Neural crest cell (in vitro differentiated cells): ENCODE results near the gene PLRG1. TPM values are rescaled to one million over a fixed set of nuclear protein-coding genes. Genes with fewer than 3 reads are reported as not detected.

Source experiments
- DNase-seq: peaks from one replicate; pipeline ENCODE4 v3.0.0; 2021; ENCODE audit warnings: low read depth, mixed read lengths, low spot score
- H3K27ac Mint-ChIP-seq: one replicate; pipeline ENCODE4 v1.8.0; 2021; ENCODE audit warnings: mild to moderate bottlenecking, mixed read lengths; ENCODE audit not compliant: unreplicated experiment
- H3K27me3 Mint-ChIP-seq: 2 replicates; pipeline ENCODE4 v1.8.0; 2021; ENCODE audit warnings: low read depth, mild to moderate bottlenecking, mixed read lengths
- H3K36me3 Mint-ChIP-seq: 2 replicates; pipeline ENCODE4 v1.8.0; 2021; ENCODE audit warnings: low read depth, mild to moderate bottlenecking, mixed read lengths
- H3K4me1 Mint-ChIP-seq: 2 replicates; pipeline ENCODE4 v1.8.0; 2021; ENCODE audit warnings: mixed read lengths
- H3K4me3 Mint-ChIP-seq: one replicate; pipeline ENCODE4 v1.8.0; 2021; ENCODE audit warnings: mild to moderate bottlenecking, mixed read lengths
- H3K9me3 Mint-ChIP-seq: 2 replicates; pipeline ENCODE4 v1.8.0; 2021; ENCODE audit warnings: mixed read lengths
- CTCF ChIP-seq: fragments of 200-600 bp; sonication (generic); conservative IDR thresholded peaks from 2 replicates; pipeline ENCODE4 v1.5.0; 2021; ENCODE audit warnings: antibody characterized with exemption, mild to moderate bottlenecking
- total RNA-seq: library from RNA; stranded (reverse); gene quantifications from 2 replicates; pipeline ENCODE4 v1.2.1, GENCODE V29; 2021

Gene PLRG1
- total RNA-seq, 1 donor from 2014 or later: 93.3 TPM

GRCh38 chr4:154582723-154583122, 32.5 kb upstream of the PLRG1 start:
- H3K36me3 Mint-ChIP-seq: no peaks in the 10 kb centered on the region
- DNase-seq: no peak
- peaks cover 6% of the 10 kb centered on the region for H3K27me3 Mint-ChIP-seq
- H3K4me3 Mint-ChIP-seq: no peak overlapping the region
- H3K4me1 Mint-ChIP-seq: no peaks in the 10 kb centered on the region
- no peaks in the 10 kb centered on the region for H3K9me3 Mint-ChIP-seq
- H3K27ac Mint-ChIP-seq: no peak overlapping the region
- no peak for TF ChIP-seq CTCF

- no peak for DNase-seq
- no peak for TF ChIP-seq CTCF
- Mint-ChIP-seq H3K36me3 (no peaks in the 10 kb centered on the region), H3K27ac (no peak overlapping the region), H3K9me3 (no peaks in the 10 kb centered on the region), H3K4me3 (no peak overlapping the region), H3K4me1 (no peaks in the 10 kb centered on the region), H3K27me3 (peaks cover 2% of the 10 kb centered on the region)
Observed at GRCh38 chr4:154579927-154580326, 29.7 kb upstream of the PLRG1 start.

- TF ChIP-seq CTCF: no peak
- Mint-ChIP-seq H3K27ac (no peak overlapping the region), H3K36me3 (no peaks in the 10 kb centered on the region), H3K4me3 (no peak overlapping the region), H3K4me1 (no peaks in the 10 kb centered on the region), H3K27me3 (peaks cover 2% of the 10 kb centered on the region), H3K9me3 (no peaks in the 10 kb centered on the region)
- no peak for DNase-seq
Observed at GRCh38 chr4:154578919-154579318, 28.7 kb upstream of the PLRG1 start.

DNA sequence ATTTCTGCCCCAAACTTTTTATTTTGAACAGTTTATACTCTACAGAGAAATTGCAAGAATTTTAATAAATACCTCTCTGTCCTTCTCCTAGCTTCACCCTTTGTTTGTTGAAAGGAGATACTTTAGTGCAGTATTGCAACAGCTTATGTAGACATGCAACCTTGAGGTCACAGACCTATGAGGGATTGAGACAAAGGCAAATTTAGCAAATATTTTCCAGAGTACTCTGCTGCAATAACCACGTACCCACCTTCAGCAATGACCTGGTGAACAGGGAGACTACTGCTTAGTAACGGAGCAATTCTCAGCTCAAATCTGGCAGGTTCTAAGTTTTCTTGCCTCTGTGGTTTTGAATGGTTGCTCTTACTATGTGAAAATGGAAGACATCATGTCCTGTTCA, 27.1 kb upstream of the PLRG1 start:
- no peaks in the 10 kb centered on the region for H3K9me3 Mint-ChIP-seq
- no peaks in the 10 kb centered on the region for H3K27me3 Mint-ChIP-seq

DNA sequence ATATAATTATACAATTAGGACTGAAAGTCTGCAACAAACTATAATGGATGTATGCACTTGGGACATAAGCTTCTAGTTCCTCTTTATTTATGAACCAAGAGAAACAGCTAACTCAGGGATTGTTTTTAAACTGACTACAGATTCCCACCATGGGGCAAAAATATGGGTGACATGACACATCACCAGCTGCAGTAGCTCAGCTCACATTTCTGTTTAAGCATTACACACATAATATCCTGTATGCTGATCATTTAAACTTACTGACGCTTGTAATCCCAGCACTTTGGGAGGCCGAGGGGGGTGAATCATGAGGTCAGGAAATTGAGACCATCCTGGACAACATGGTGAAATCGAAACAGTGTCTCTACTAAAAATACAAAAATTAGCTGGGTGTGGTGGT, 24.1 kb upstream of the PLRG1 start:
- peaks cover 4% of the 10 kb centered on the region for H3K9me3 Mint-ChIP-seq
- H3K4me1 Mint-ChIP-seq: no peaks in the 10 kb centered on the region
- no peak overlapping the region for H3K4me3 Mint-ChIP-seq
- no peak for DNase-seq
- TF ChIP-seq CTCF: no peak
- H3K27ac Mint-ChIP-seq: no peak overlapping the region
- no peaks in the 10 kb centered on the region for H3K36me3 Mint-ChIP-seq
- H3K27me3 Mint-ChIP-seq: no peaks in the 10 kb centered on the region

More for the DNA sequence above, 27.1 kb upstream of the PLRG1 start:
- no peak overlapping the region for H3K27ac Mint-ChIP-seq
- DNase-seq: no peak
- no peak overlapping the region for H3K4me3 Mint-ChIP-seq
- H3K4me1 Mint-ChIP-seq: no peaks in the 10 kb centered on the region
- TF ChIP-seq CTCF: no peak
- no peaks in the 10 kb centered on the region for H3K36me3 Mint-ChIP-seq
